B cell (primary cell): ENCODE results near the gene HOXA3.

ENCODE experiments used
- EZH2 ChIP-seq: IDR thresholded peaks from 2 replicates; pipeline ENCODE4 v1.6.1; 2012; ENCODE audit warnings: borderline replicate concordance, low read depth, mild to moderate bottlenecking, moderate library complexity, low read length; ENCODE audit not compliant: insufficient read depth, poor library complexity, severe bottlenecking
- TF ChIP-seq, protein P1 (sequence below): fragments of 200-600 bp; IDR thresholded peaks from one replicate; pipeline ENCODE4 v1.8.0; 2022; ENCODE audit warnings: antibody characterized with exemption, mild to moderate bottlenecking

GRCh38 chr7:27104341-27105058 is 47.9 kb downstream of the HOXA3 start:
- TF ChIP-seq, protein P1, sequence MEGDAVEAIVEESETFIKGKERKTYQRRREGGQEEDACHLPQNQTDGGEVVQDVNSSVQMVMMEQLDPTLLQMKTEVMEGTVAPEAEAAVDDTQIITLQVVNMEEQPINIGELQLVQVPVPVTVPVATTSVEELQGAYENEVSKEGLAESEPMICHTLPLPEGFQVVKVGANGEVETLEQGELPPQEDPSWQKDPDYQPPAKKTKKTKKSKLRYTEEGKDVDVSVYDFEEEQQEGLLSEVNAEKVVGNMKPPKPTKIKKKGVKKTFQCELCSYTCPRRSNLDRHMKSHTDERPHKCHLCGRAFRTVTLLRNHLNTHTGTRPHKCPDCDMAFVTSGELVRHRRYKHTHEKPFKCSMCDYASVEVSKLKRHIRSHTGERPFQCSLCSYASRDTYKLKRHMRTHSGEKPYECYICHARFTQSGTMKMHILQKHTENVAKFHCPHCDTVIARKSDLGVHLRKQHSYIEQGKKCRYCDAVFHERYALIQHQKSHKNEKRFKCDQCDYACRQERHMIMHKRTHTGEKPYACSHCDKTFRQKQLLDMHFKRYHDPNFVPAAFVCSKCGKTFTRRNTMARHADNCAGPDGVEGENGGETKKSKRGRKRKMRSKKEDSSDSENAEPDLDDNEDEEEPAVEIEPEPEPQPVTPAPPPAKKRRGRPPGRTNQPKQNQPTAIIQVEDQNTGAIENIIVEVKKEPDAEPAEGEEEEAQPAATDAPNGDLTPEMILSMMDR: no peak
- no peak for TF ChIP-seq EZH2
